H1 (cell line): ENCODE measurements around the gene DCLK1. TPM values are rescaled to one million over a fixed set of nuclear protein-coding genes. Genes with fewer than 3 reads are reported as not detected.

ENCODE experiments used
- ASH2L ChIP-seq: fragments of 200-600, 300-600 bp; sonication (generic); IDR thresholded peaks from one replicate; pipeline ENCODE4 v1.7.1; 2017; ENCODE audit warnings: low read length
- CHD2 ChIP-seq: IDR thresholded peaks from 2 replicates; pipeline ENCODE4 v1.6.1; 2012; ENCODE audit warnings: low read length, improper control_type of control experiment
- TAF1 ChIP-seq: IDR thresholded peaks from 2 replicates; pipeline ENCODE4 v1.6.1; 2011; ENCODE audit warnings: mild to moderate bottlenecking, low read depth, low read length
- ZNF274 ChIP-seq: IDR thresholded peaks from 2 replicates; pipeline ENCODE4 v1.7.0; 2012; ENCODE audit warnings: low read length, borderline replicate concordance; ENCODE audit errors: extremely low read depth
- polyA plus RNA-seq, 7 experiments: library from polyadenylated mRNA; depleted of rRNA in 3 of 7; stranded (reverse) in 5 of 7; unstranded in 2 of 7; fragments of >200 nt in 5 of 7; fragments of 200-250 nt in 2 of 7; gene quantifications; 1 replicate in 5 of 7; 2 replicates in 1 of 7; 4 replicates in 1 of 7; pipeline versions ENCODE4 v1.2.1 to v1.2.3, GENCODE V29; 2011 to 2013; ENCODE audit warnings: missing spikeins in 2 of 7, mixed read lengths in 2 of 7
- total RNA-seq: library from RNA; stranded (reverse); fragmentation: NEBNext Ultra II Directional; extraction: Animal tissue kit (Norgen Biotek cat#: 25700); gene quantifications from 2 replicates; pipeline ENCODE4 v1.2.1, GENCODE V29; 2021

The DCLK1 gene
- total and polyA plus RNA-seq, 2 of the 8 experiments (the other 6 are each of a cell fraction or from before 2014, with no cell fraction given) = 22.8 to 41.0 TPM

- TF ChIP-seq CHD2 = no peak
- no peak for TF ChIP-seq ASH2L
- TF ChIP-seq TAF1 = no peak
- no peak for TF ChIP-seq ZNF274
Measured at GRCh38 chr13:35851881-35852280, 279.3 kb downstream of the DCLK1 start (continued).
